GM12875 (cell line): ENCODE results near the gene ASMT.

ENCODE experiments used
- H3K4me3 ChIP-seq: one replicate; pipeline ENCODE4 v1.5.1; 2011; ENCODE audit warnings: low read depth, low read length, control low read depth
- TF ChIP-seq, protein P1 (sequence below): IDR thresholded peaks from 2 replicates; pipeline ENCODE4 v1.5.1; 2011; ENCODE audit warnings: low read depth, mild to moderate bottlenecking, control low read depth, inconsistent platforms, low read length, moderate library complexity, borderline replicate concordance; ENCODE audit not compliant: insufficient read depth

The ASMT gene

DNA sequence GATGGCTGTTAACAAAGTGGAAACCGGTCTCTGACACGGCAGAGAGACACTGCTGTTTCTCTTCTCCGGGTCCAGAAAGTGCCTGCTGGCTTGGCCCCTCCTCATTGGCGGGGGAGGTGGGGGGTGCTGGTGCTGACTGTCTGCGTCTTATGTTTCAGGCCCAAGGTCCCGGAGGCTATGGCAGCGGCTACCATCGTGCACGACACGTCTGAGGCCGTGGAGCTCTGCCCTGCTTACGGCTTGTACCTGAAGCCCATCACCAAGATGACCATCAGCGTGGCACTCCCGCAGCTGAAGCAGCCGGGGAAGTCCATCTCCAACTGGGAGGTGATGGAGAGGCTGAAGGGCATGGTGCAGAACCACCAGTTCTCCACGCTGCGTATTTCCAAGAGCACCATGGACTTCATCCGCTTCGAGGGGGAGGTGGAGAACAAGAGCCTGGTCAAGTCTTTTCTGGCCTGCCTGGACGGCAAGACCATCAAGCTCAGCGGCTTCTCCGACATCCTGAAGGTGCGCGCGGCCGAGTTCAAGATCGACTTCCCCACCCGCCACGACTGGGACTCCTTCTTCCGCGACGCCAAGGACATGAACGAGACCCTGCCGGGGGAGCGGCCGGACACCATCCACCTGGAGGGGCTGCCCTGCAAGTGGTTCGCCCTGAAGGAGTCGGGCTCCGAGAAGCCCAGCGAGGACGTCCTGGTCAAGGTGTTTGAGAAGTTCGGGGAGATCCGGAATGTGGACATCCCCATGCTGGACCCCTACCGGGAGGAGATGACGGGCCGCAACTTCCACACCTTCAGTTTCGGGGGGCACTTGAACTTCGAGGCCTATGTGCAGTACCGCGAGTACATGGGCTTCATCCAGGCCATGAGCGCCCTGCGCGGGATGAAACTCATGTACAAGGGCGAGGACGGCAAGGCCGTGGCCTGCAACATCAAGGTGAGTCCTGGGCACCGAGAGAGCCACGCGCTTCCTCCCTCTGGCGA is 21.3 kb upstream of the ASMT start:
- TF ChIP-seq, protein P1, sequence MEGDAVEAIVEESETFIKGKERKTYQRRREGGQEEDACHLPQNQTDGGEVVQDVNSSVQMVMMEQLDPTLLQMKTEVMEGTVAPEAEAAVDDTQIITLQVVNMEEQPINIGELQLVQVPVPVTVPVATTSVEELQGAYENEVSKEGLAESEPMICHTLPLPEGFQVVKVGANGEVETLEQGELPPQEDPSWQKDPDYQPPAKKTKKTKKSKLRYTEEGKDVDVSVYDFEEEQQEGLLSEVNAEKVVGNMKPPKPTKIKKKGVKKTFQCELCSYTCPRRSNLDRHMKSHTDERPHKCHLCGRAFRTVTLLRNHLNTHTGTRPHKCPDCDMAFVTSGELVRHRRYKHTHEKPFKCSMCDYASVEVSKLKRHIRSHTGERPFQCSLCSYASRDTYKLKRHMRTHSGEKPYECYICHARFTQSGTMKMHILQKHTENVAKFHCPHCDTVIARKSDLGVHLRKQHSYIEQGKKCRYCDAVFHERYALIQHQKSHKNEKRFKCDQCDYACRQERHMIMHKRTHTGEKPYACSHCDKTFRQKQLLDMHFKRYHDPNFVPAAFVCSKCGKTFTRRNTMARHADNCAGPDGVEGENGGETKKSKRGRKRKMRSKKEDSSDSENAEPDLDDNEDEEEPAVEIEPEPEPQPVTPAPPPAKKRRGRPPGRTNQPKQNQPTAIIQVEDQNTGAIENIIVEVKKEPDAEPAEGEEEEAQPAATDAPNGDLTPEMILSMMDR, result no peak
- peak overlapping the region; percentile 92 for H3K4me3 ChIP-seq

DNA sequence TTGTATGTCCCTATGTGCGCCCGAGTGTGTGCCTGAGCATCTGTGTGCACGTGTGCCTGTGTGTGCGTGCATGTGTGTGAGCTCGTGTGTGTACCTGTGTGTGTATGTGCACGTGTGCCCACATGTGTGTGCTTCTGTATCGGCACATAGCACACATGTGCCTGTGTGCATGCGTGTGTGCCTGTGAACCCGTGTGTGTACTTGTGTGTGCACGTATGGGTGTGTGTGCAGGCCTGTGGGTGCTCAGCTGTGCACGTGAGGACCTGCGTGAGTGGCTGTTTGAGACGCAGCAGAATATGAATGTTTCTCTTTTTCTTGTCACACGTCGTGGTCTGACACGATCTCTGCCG is 19.2 kb upstream of the ASMT start:
- H3K4me3 ChIP-seq, result no peak overlapping the region
- TF ChIP-seq, protein P1, result no peak

DNA sequence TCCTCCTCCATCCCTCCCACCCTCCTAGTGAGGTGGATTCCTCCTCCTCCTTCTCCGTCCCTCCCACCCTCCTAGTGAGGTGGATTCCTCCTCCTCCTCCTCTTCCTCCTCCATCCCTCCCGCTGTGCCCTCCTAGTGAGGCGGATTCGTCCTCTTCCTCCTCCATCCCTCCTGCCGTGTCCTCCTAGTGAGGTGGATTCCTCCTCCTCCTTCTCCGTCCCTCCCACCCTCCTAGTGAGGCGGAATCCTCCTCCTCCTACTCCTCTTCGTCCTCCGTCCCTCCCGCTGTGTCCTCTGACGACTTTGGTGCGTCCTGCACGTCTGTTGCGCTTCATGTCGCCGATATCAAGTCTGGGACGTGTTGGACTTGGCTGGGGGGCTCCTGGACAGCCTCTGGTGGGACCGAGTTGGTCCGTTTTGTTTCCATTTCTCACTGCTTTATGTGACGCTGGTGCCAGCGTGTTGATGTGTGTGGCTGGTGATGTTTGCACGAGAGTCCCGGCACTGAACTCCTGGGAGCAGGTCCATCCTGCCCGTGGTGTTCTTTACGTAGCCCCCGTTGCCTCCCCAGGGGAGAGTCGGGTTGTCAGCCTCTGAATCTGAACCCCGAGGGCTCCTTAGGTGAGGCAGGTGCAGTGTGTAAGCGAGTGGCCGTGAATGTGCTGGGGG is 18.0 kb upstream of the ASMT start:
- H3K4me3 ChIP-seq, result no peak overlapping the region
- TF ChIP-seq, protein P1, result no peak

DNA sequence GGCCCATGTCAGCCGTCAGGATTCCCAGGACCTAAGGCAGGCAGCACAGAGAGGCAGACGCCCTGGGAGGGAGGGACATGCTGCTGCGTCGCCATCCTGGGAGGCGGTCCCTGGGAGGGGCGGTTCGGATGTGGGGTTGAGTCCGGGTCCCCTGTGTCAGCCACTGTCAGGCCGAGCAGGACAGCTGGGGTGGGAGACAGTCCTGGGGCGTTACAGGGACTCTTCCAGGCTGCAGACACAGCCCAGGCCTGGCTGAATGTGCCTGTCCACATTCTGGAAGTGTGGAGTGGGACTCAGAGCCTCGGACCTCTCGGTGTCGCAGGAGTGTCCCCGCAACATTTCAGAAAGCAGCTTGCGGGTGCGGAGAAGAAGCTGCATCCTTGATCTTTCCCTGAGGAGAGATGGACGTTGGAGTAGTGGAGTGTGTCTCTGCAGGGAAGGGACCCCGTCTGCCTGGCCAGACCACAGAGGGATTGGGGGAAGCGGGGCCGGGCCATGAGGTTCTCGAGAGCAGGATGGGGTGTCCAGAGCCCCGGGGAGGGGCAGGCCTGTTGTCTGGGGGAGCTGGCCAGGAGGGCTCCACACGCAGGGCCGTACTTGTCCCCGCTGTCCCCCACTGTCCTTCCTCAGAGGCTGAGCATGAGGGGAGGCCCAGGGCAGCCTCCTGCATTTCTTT is 17.4 kb upstream of the ASMT start:
- TF ChIP-seq, protein P1, result no peak
- H3K4me3 ChIP-seq, result no peak overlapping the region

DNA sequence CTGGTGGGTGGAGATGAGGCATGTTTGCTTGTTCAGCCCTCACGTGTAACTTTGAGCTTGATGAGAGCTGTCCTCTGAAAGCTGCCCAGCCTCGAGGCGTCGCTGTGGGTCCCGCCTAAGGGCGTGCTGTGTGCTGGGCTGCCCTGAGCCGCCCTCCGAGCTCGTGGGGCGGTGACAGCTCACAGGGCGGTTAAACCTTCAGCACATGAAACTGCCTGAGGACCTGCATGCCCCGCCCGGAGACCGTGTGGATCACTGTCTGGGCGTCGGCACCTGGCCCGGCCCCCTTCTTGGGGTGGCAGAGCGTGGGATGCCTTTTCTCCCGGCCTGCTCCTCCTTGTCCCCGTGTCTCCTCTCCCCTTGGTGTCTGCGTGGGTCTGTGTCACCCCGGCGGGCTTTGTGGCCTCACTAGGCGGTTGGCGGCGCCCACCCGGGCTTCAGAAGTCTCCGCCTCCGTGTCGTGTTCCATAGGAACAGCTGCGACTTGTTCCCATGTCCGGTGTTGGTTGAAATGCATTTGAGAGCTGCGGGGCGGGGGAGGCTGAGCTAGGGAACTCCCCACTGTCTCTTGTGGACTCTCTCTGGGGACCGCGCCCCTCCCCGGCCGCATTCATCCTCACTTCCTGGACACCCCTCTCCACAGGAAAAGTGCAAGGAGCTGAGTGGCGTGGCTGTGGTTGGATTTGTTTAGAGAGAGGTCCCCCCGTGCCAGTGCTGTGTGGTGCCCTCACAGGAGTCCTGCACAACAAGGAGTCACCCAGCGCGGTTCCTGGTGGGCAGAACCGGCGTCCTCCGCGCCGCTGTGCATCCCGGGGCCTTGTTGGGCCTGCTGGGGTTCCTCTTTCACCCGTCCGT is 16.6 kb upstream of the ASMT start:
- H3K4me3 ChIP-seq, result no peak overlapping the region

More for the DNA sequence above, 16.6 kb upstream of the ASMT start:
- TF ChIP-seq, protein P1, result no peak
